PC-3 (cell line): ENCODE data around the gene TNC. TPM values are rescaled to one million over a fixed set of nuclear protein-coding genes. Genes with fewer than 3 reads are reported as not detected.

ENCODE experiments used
- total RNA-seq: library from RNA; depleted of rRNA; stranded (reverse); fragments of >200 nt; gene quantifications from 2 replicates; pipeline ENCODE4 v1.2.3, GENCODE V29; 2014; rRNA removed

The TNC gene
- total RNA-seq, 1 experiment from 2014 or later = 60.1 TPM

Other genes starting within 250 kb of the TNC start
- gene TNFSF8, start 187.6 kb downstream of the TNC start, total RNA-seq = not detected in 2 replicates